ENCODE results near the gene GMEB2.

The GMEB2 gene

GRCh38 chr20:63556873-63557478, 69.9 kb downstream of the GMEB2 start:
- Histone ChIP-seq H3K79me1 (ENCODE audit: low read depth, low read length) (peaks cover 2% of the 10 kb centered on the region), H3K9me3 (replicated peaks in 1 of 2; ENCODE audit: control insufficient read depth in 2 of 2, insufficient read depth in 1 of 2, low read depth in 1 of 2, low read length in 2 of 2) (no peaks in the 10 kb centered on the region), H3K4me1 (ENCODE audit: control insufficient read depth in 2 of 2, insufficient read depth in 1 of 2, low read depth in 1 of 2, low read length in 2 of 2) (peaks cover 15 to 18% of the 10 kb centered on the region in 2 donors), H2BK5ac (ENCODE audit: low read length) (peak overlapping the region; percentile 53), H3K4ac (ENCODE audit: low read length) (peak overlapping the region; percentile 84), H3K14ac (ENCODE audit: low read length) (peak overlapping the region; percentile 97), H2BK15ac (ENCODE audit: low read length) (peak overlapping the region; percentile 26), H3K27me3 (ENCODE audit: control insufficient read depth in 3 of 3, insufficient read depth in 3 of 3, low read depth in 1 of 3, low read length in 3 of 3) (no peaks in the 10 kb centered on the region), H3K18ac (ENCODE audit: low read length) (peak overlapping the region; percentile 93), H3K36me3 (replicated peaks in 1 of 2; ENCODE audit: control insufficient read depth in 2 of 2, insufficient read depth in 2 of 2, low read length in 2 of 2) (no peaks in the 10 kb centered on the region), H3K4me3 (ENCODE audit: low read length in 2 of 2) (no peak overlapping the region), H2AK5ac (ENCODE audit: low read depth, low read length) (peak overlapping the region; percentile 97), H2BK120ac (ENCODE audit: low read depth, low read length) (peak overlapping the region; percentile 72), H3K23ac (ENCODE audit: low read depth, low read length, poor library complexity) (peak overlapping the region; percentile 80), H2AFZ (ENCODE audit: low read length) (no peak overlapping the region), H3K27ac (replicated peaks; ENCODE audit: low read length) (no peak overlapping the region), H2BK12ac (ENCODE audit: low read length) (no peak overlapping the region), H3K4me2 (ENCODE audit: insufficient read depth, low read length, poor library complexity, severe bottlenecking) (peak overlapping the region; percentile 11), H4K91ac (ENCODE audit: low read depth, low read length, poor library complexity) (no peak overlapping the region), H3K9ac (ENCODE audit: low read depth, low read length, poor library complexity) (peak overlapping the region; percentile 70), H4K8ac (ENCODE audit: low read depth, low read length) (peak overlapping the region; percentile 65)
- WGBS, 2 donors (ENCODE audit: extremely low coverage in 2 of 2, insufficient read length in 2 of 2, insufficient replicate concordance in 1 of 2), result no CpG with 5 or more reads among the region's 23 CpGs
- DNase-seq (ENCODE audit: low spot score), result peak; percentile 33

- H4K91ac ChIP-seq (ENCODE audit: low read depth, low read length, poor library complexity), result peak overlapping the region; percentile 75
- no peaks in the 10 kb centered on the region for H3K9me3 ChIP-seq (replicated peaks in 1 of 2; ENCODE audit: control insufficient read depth in 2 of 2, insufficient read depth in 1 of 2, low read depth in 1 of 2, low read length in 2 of 2)
- H2BK120ac ChIP-seq (ENCODE audit: low read depth, low read length), result no peak overlapping the region
- H3K27ac ChIP-seq (replicated peaks; ENCODE audit: low read length), result no peak overlapping the region
- peak overlapping the region; percentile 14 for H3K4ac ChIP-seq (ENCODE audit: low read length)
- H4K8ac ChIP-seq (ENCODE audit: low read depth, low read length), result no peak overlapping the region
- H3K23ac ChIP-seq (ENCODE audit: low read depth, low read length, poor library complexity), result peak overlapping the region; percentile 81
- no peak overlapping the region for H3K4me2 ChIP-seq (ENCODE audit: insufficient read depth, low read length, poor library complexity, severe bottlenecking)
- no peak overlapping the region for H2AFZ ChIP-seq (ENCODE audit: low read length)
- no peak overlapping the region for H3K9ac ChIP-seq (ENCODE audit: low read depth, low read length, poor library complexity)
- H3K4me3 ChIP-seq (ENCODE audit: low read length in 2 of 2), result no peak overlapping the region
- H3K18ac ChIP-seq (ENCODE audit: low read length), result peak overlapping the region; percentile 72
- H2BK12ac ChIP-seq (ENCODE audit: low read length), result peak overlapping the region; percentile 46
- peak overlapping the region; percentile 4 for H2BK5ac ChIP-seq (ENCODE audit: low read length)
- H3K14ac ChIP-seq (ENCODE audit: low read length), result peak overlapping the region; percentile 76
- peak overlapping the region; percentile 100 for H2BK15ac ChIP-seq (ENCODE audit: low read length)
- no peak for DNase-seq (ENCODE audit: low spot score)
- H2AK5ac ChIP-seq (ENCODE audit: low read depth, low read length), result peak overlapping the region; percentile 99
- WGBS, 2 donors (ENCODE audit: extremely low coverage in 2 of 2, insufficient read length in 2 of 2, insufficient replicate concordance in 1 of 2), result no CpG with 5 or more reads among the region's 45 CpGs
- peaks cover 2% of the 10 kb centered on the region for H3K79me1 ChIP-seq (ENCODE audit: low read depth, low read length)
- H3K36me3 ChIP-seq (replicated peaks in 1 of 2; ENCODE audit: control insufficient read depth in 2 of 2, insufficient read depth in 2 of 2, low read length in 2 of 2), result no peaks in the 10 kb centered on the region
- H3K27me3 ChIP-seq (ENCODE audit: control insufficient read depth in 3 of 3, insufficient read depth in 3 of 3, low read depth in 1 of 3, low read length in 3 of 3), result peaks cover 0 to 4% (median 0%) of the 10 kb centered on the region in 3 experiments
- peaks cover 17 to 18% of the 10 kb centered on the region in 2 donors for H3K4me1 ChIP-seq (ENCODE audit: control insufficient read depth in 2 of 2, insufficient read depth in 1 of 2, low read depth in 1 of 2, low read length in 2 of 2)
Observed at GRCh38 chr20:63555661-63556381, 71.1 kb downstream of the GMEB2 start.

- no CpG with 5 or more reads among the region's 38 CpGs for WGBS, 2 donors (ENCODE audit: extremely low coverage in 2 of 2, insufficient read length in 2 of 2, insufficient replicate concordance in 1 of 2)
- Histone ChIP-seq H3K4me1 (ENCODE audit: control insufficient read depth in 2 of 2, insufficient read depth in 1 of 2, low read depth in 1 of 2, low read length in 2 of 2) (peaks cover 17 to 18% of the 10 kb centered on the region in 2 donors), H4K8ac (ENCODE audit: low read depth, low read length) (peak overlapping the region; percentile 17), H3K27me3 (ENCODE audit: control insufficient read depth in 3 of 3, insufficient read depth in 3 of 3, low read depth in 1 of 3, low read length in 3 of 3) (peaks cover 0 to 5% (median 0%) of the 10 kb centered on the region in 3 experiments), H3K4ac (ENCODE audit: low read length) (peak overlapping the region; percentile 23), H2AK5ac (ENCODE audit: low read depth, low read length) (peak overlapping the region; percentile 99), H3K36me3 (replicated peaks in 1 of 2; ENCODE audit: control insufficient read depth in 2 of 2, insufficient read depth in 2 of 2, low read length in 2 of 2) (no peaks in the 10 kb centered on the region), H2BK15ac (ENCODE audit: low read length) (peak overlapping the region; percentile 100), H3K14ac (ENCODE audit: low read length) (peak overlapping the region; percentile 94), H2BK5ac (ENCODE audit: low read length) (peak overlapping the region; percentile 82), H3K27ac (replicated peaks; ENCODE audit: low read length) (no peak overlapping the region), H3K18ac (ENCODE audit: low read length) (peak overlapping the region; percentile 91), H2BK120ac (ENCODE audit: low read depth, low read length) (peak overlapping the region; percentile 94), H3K23ac (ENCODE audit: low read depth, low read length, poor library complexity) (peak overlapping the region; percentile 80), H3K9me3 (replicated peaks in 1 of 2; ENCODE audit: control insufficient read depth in 2 of 2, insufficient read depth in 1 of 2, low read depth in 1 of 2, low read length in 2 of 2) (no peaks in the 10 kb centered on the region), H4K91ac (ENCODE audit: low read depth, low read length, poor library complexity) (peak overlapping the region; percentile 53), H3K79me1 (ENCODE audit: low read depth, low read length) (peaks cover 2% of the 10 kb centered on the region), H3K9ac (ENCODE audit: low read depth, low read length, poor library complexity) (peak overlapping the region; percentile 90), H3K4me2 (ENCODE audit: insufficient read depth, low read length, poor library complexity, severe bottlenecking) (peak overlapping the region; percentile 83), H2BK12ac (ENCODE audit: low read length) (peak overlapping the region; percentile 90), H2AFZ (ENCODE audit: low read length) (peak overlapping the region; percentile 99), H3K4me3 (ENCODE audit: low read length in 2 of 2) (peak overlapping the region; percentile 50 to 77)
- DNase-seq (ENCODE audit: low spot score), result no peak
Observed at GRCh38 chr20:63554361-63555278, 72.3 kb downstream of the GMEB2 start.

Measured in neuronal stem cell (in vitro differentiated cells).